ENCODE data around the gene MOSPD2. TPM values are rescaled to one million over a fixed set of nuclear protein-coding genes. Genes with fewer than 3 reads are reported as not detected.
A peak's percentile ranks its signal among the peaks of the same experiment; 100 is the strongest.

Gene MOSPD2
- total RNA-seq (9.0 TPM), polyA plus RNA-seq (10 to 100 TPM in 1 of 4 donors, 1 to 10 TPM in 3; 5.5 to 10.8 (median 7.9) TPM)

- no peaks in the 10 kb centered on the region for H3K36me3 ChIP-seq (ENCODE audit: control insufficient read depth, insufficient read depth, low read length)
- peak within 1 kb of the TSS; percentile 87 to 95 (median 93) for H3K4me3 Mint-ChIP-seq
- H3K9me3 Mint-ChIP-seq = no peaks in the 10 kb centered on the region
- H3K36me3 Mint-ChIP-seq = no peaks in the 10 kb centered on the region
- H3K4me3 ChIP-seq (ENCODE audit: low read depth, low read length) = peak within 1 kb of the TSS; percentile 87
- peak within 1 kb of the TSS; percentile 85 for H3K27ac ChIP-seq (ENCODE audit: insufficient read depth, low read length, poor library complexity, severe bottlenecking)
- DNase-seq (peak; percentile 91 to 96 (median 93)), ATAC-seq (ENCODE audit: low read depth in 2 of 2) (peak; percentile 93 to 95)
- no peaks in the 10 kb centered on the region for H3K9me3 ChIP-seq (ENCODE audit: control insufficient read depth in 2 of 2, low read length in 2 of 2)
- peaks cover 14% of the 10 kb centered on the region for H3K4me1 ChIP-seq (ENCODE audit: control insufficient read depth, insufficient read depth, low read length, poor library complexity, severe bottlenecking)
- no peaks in the 10 kb centered on the region for H3K27me3 Mint-ChIP-seq
- peak within 1 kb of the TSS; percentile 63 to 91 (median 83) for H3K27ac Mint-ChIP-seq
- peaks cover 10 to 21% (median 13%) of the 10 kb centered on the region in 4 donors for H3K4me1 Mint-ChIP-seq
- no peaks in the 10 kb centered on the region for H3K27me3 ChIP-seq (ENCODE audit: control insufficient read depth, insufficient read depth, low read length)
These were observed at the start of gene MOSPD2, which contains the start of gene FANCB for GRCh38 chrX:14872851-14873675. MOSPD2 (plus strand) TSS chrX:14873421; CDS start chrX:14873529, 108 bp downstream. FANCB (minus strand) TSS chrX:14873069; CDS start chrX:14865510, 7,559 bp downstream.

- Histone ChIP-seq H3K27me3 (ENCODE audit: control insufficient read depth, insufficient read depth, low read length) (no peaks in the 10 kb centered on the region), H3K4me1 (ENCODE audit: control insufficient read depth, insufficient read depth, low read length, poor library complexity, severe bottlenecking) (no peaks in the 10 kb centered on the region), H3K9me3 (ENCODE audit: control insufficient read depth in 2 of 2, low read length in 2 of 2) (no peaks in the 10 kb centered on the region), H3K27ac (ENCODE audit: insufficient read depth, low read length, poor library complexity, severe bottlenecking) (no peak overlapping the region), H3K4me3 (ENCODE audit: low read depth, low read length) (no peak overlapping the region), H3K36me3 (ENCODE audit: control insufficient read depth, insufficient read depth, low read length) (no peaks in the 10 kb centered on the region)
- no peak overlapping the region for H3K27ac Mint-ChIP-seq
- H3K36me3 Mint-ChIP-seq = no peaks in the 10 kb centered on the region
- H3K4me1 Mint-ChIP-seq = no peaks in the 10 kb centered on the region
- H3K27me3 Mint-ChIP-seq = peaks cover 6% of the 10 kb centered on the region
- H3K9me3 Mint-ChIP-seq = peaks cover 0 to 5% (median 2%) of the 10 kb centered on the region in 7 donors
- no peak for DNase-seq
- ATAC-seq (ENCODE audit: low read depth in 2 of 2) = no peak
- no peak overlapping the region for H3K4me3 Mint-ChIP-seq
These were observed 47.4 kb upstream of the MOSPD2 start for GRCh38 chrX:14825851-14826250.

GRCh38 chrX:14826319-14826718 is 46.9 kb upstream of the MOSPD2 start:
- Histone ChIP-seq H3K9me3 (ENCODE audit: control insufficient read depth in 2 of 2, low read length in 2 of 2) (no peaks in the 10 kb centered on the region), H3K27me3 (ENCODE audit: control insufficient read depth, insufficient read depth, low read length) (no peaks in the 10 kb centered on the region), H3K4me3 (ENCODE audit: low read depth, low read length) (no peak overlapping the region), H3K36me3 (ENCODE audit: control insufficient read depth, insufficient read depth, low read length) (no peaks in the 10 kb centered on the region), H3K4me1 (ENCODE audit: control insufficient read depth, insufficient read depth, low read length, poor library complexity, severe bottlenecking) (no peaks in the 10 kb centered on the region), H3K27ac (ENCODE audit: insufficient read depth, low read length, poor library complexity, severe bottlenecking) (no peak overlapping the region)
- Mint-ChIP-seq H3K4me1 (no peaks in the 10 kb centered on the region), H3K27me3 (peaks cover 6% of the 10 kb centered on the region), H3K36me3 (no peaks in the 10 kb centered on the region), H3K9me3 (peaks cover 0 to 5% (median 2%) of the 10 kb centered on the region in 7 donors), H3K27ac (peak overlapping the region in 1 of 3 donors; percentile 43), H3K4me3 (no peak overlapping the region)
- ATAC-seq (ENCODE audit: low read depth in 2 of 2) (no peak), DNase-seq (no peak)

DNA sequence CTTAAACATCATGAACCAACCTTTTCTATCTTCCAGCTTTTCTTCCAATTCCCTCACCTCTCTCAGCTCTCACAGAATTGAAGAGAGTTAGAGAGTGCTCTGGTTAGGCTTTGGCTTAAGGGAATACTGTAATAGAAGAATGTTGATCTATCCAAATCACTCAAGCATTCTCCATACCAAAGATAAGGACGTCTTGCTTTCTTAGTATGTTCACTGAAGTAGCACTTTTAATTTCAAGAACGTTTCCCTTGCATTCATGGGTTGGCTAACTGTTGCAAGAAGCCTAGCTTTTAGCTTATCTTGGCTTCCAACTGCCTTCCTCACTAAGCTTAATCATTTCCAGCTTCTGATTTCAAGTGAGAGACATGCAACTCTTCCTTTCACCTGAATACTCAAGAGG is 43.6 kb upstream of the MOSPD2 start:
- no peaks in the 10 kb centered on the region for H3K9me3 ChIP-seq (ENCODE audit: control insufficient read depth in 2 of 2, low read length in 2 of 2)
- ATAC-seq (ENCODE audit: low read depth in 2 of 2) (no peak), DNase-seq (no peak)
- no peaks in the 10 kb centered on the region for H3K4me1 ChIP-seq (ENCODE audit: control insufficient read depth, insufficient read depth, low read length, poor library complexity, severe bottlenecking)
- no peak overlapping the region for H3K4me3 Mint-ChIP-seq
- H3K4me3 ChIP-seq (ENCODE audit: low read depth, low read length) = no peak overlapping the region
- H3K4me1 Mint-ChIP-seq = no peaks in the 10 kb centered on the region
- peaks cover 6% of the 10 kb centered on the region for H3K27me3 Mint-ChIP-seq
- H3K36me3 Mint-ChIP-seq = no peaks in the 10 kb centered on the region
- no peaks in the 10 kb centered on the region for H3K36me3 ChIP-seq (ENCODE audit: control insufficient read depth, insufficient read depth, low read length)
- peaks cover 0 to 5% (median 3%) of the 10 kb centered on the region in 7 donors for H3K9me3 Mint-ChIP-seq
- H3K27ac ChIP-seq (ENCODE audit: insufficient read depth, low read length, poor library complexity, severe bottlenecking) = no peak overlapping the region
- H3K27ac Mint-ChIP-seq = no peak overlapping the region
- no peaks in the 10 kb centered on the region for H3K27me3 ChIP-seq (ENCODE audit: control insufficient read depth, insufficient read depth, low read length)

DNA sequence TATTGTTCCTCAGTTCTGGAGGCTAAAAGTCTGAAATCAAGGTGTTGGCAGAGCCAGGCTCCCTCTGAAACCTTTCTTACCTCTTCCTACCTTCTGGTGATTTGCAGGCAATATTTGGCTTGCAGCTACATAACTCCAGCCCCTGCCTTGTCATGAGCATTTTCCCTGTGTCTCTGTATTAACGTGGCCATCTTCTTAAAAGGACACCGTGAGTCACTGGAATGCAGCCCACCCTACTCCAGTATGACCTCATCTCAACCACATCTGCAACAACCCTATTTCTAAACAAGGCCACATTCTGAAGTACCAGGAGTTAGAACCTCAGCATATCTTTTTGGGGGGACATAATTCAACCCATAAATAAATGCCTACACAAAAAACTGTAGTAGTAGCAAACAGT is 41.1 kb upstream of the MOSPD2 start:
- Histone ChIP-seq H3K27ac (ENCODE audit: insufficient read depth, low read length, poor library complexity, severe bottlenecking) (no peak overlapping the region), H3K27me3 (ENCODE audit: control insufficient read depth, insufficient read depth, low read length) (no peaks in the 10 kb centered on the region), H3K4me1 (ENCODE audit: control insufficient read depth, insufficient read depth, low read length, poor library complexity, severe bottlenecking) (no peaks in the 10 kb centered on the region), H3K9me3 (ENCODE audit: control insufficient read depth in 2 of 2, low read length in 2 of 2) (no peaks in the 10 kb centered on the region), H3K4me3 (ENCODE audit: low read depth, low read length) (no peak overlapping the region), H3K36me3 (ENCODE audit: control insufficient read depth, insufficient read depth, low read length) (no peaks in the 10 kb centered on the region)
- ATAC-seq (ENCODE audit: low read depth in 2 of 2) = no peak
- H3K36me3 Mint-ChIP-seq = peaks cover 4% of the 10 kb centered on the region
- H3K9me3 Mint-ChIP-seq = peaks cover 0 to 3% (median 1%) of the 10 kb centered on the region in 7 donors
- no peak for DNase-seq
- no peak overlapping the region for H3K4me3 Mint-ChIP-seq
- no peaks in the 10 kb centered on the region for H3K27me3 Mint-ChIP-seq
- no peak overlapping the region for H3K27ac Mint-ChIP-seq
- H3K4me1 Mint-ChIP-seq = no peaks in the 10 kb centered on the region

DNA sequence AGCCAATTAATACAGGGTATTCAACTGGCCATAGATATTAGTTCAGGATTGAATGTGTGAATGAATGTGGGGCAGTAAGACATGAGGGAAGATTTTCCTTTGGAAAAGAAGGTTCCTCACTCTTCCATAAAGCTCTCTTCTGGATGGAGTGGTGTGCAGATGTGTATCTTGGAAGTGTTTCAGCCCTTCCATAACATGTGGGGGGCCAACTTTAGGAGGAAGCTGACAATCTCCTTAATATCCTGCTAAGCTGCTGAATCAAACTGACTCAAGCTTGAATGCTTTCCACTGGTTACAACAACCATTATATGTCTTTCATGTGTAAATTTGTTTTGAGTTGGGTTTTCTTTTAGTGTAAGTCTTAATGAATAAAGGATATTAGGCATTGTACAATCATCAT is 40.6 kb upstream of the MOSPD2 start:
- no peaks in the 10 kb centered on the region for H3K4me1 Mint-ChIP-seq
- ATAC-seq (ENCODE audit: low read depth in 2 of 2) = no peak

DNA sequence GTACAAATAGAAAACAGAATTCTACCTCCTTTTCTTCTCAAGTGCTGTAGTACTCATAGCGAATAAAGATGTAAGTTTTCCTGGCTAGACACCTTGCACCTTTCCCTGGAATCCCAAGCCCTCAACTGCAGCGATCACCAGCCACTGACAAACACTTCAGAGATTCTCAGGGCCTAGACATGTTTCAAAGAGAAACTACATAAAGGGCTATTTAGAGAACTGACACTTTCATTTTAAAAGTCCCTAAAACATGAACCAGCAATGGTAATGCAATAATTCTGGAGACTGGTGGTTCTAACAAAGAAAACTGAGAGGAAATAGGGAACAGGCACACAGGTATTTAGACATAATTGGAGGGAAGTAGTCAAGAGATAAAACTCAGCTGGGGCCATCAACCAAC is 36.1 kb upstream of the MOSPD2 start:
- no peaks in the 10 kb centered on the region for H3K27me3 Mint-ChIP-seq

More for the DNA sequence above, 40.6 kb upstream of the MOSPD2 start:
- H3K9me3 Mint-ChIP-seq = peaks cover 0 to 3% (median 1%) of the 10 kb centered on the region in 7 donors
- no peak overlapping the region for H3K4me3 Mint-ChIP-seq
- no peaks in the 10 kb centered on the region for H3K4me1 ChIP-seq (ENCODE audit: control insufficient read depth, insufficient read depth, low read length, poor library complexity, severe bottlenecking)
- no peak for DNase-seq
- H3K9me3 ChIP-seq (ENCODE audit: control insufficient read depth in 2 of 2, low read length in 2 of 2) = no peaks in the 10 kb centered on the region
- H3K36me3 ChIP-seq (ENCODE audit: control insufficient read depth, insufficient read depth, low read length) = no peaks in the 10 kb centered on the region
- H3K27me3 Mint-ChIP-seq = no peaks in the 10 kb centered on the region
- no peak overlapping the region for H3K4me3 ChIP-seq (ENCODE audit: low read depth, low read length)
- no peak overlapping the region for H3K27ac Mint-ChIP-seq
- no peak overlapping the region for H3K27ac ChIP-seq (ENCODE audit: insufficient read depth, low read length, poor library complexity, severe bottlenecking)
- peaks cover 4% of the 10 kb centered on the region for H3K36me3 Mint-ChIP-seq
- no peaks in the 10 kb centered on the region for H3K27me3 ChIP-seq (ENCODE audit: control insufficient read depth, insufficient read depth, low read length)

GRCh38 chrX:14843666-14844065 is 29.6 kb upstream of the MOSPD2 start:
- H3K4me1 ChIP-seq (ENCODE audit: control insufficient read depth, insufficient read depth, low read length, poor library complexity, severe bottlenecking) = no peaks in the 10 kb centered on the region
- ATAC-seq (ENCODE audit: low read depth in 2 of 2) (no peak), DNase-seq (no peak)
- Mint-ChIP-seq H3K4me3 (no peak overlapping the region), H3K27me3 (no peaks in the 10 kb centered on the region), H3K36me3 (peaks cover 4% of the 10 kb centered on the region), H3K27ac (no peak overlapping the region), H3K9me3 (no peaks in the 10 kb centered on the region), H3K4me1 (peaks cover 0 to 6% (median 0%) of the 10 kb centered on the region in 4 donors)
- H3K27me3 ChIP-seq (ENCODE audit: control insufficient read depth, insufficient read depth, low read length) = no peaks in the 10 kb centered on the region
- H3K4me3 ChIP-seq (ENCODE audit: low read depth, low read length) = no peak overlapping the region
- no peaks in the 10 kb centered on the region for H3K9me3 ChIP-seq (ENCODE audit: control insufficient read depth in 2 of 2, low read length in 2 of 2)
- no peaks in the 10 kb centered on the region for H3K36me3 ChIP-seq (ENCODE audit: control insufficient read depth, insufficient read depth, low read length)
- no peak overlapping the region for H3K27ac ChIP-seq (ENCODE audit: insufficient read depth, low read length, poor library complexity, severe bottlenecking)

More for the DNA sequence above, 36.1 kb upstream of the MOSPD2 start:
- no peak overlapping the region for H3K27ac ChIP-seq (ENCODE audit: insufficient read depth, low read length, poor library complexity, severe bottlenecking)
- no peak for DNase-seq
- H3K4me1 ChIP-seq (ENCODE audit: control insufficient read depth, insufficient read depth, low read length, poor library complexity, severe bottlenecking) = no peaks in the 10 kb centered on the region
- no peak overlapping the region for H3K27ac Mint-ChIP-seq
- no peak for ATAC-seq (ENCODE audit: low read depth in 2 of 2)
- H3K4me3 ChIP-seq (ENCODE audit: low read depth, low read length) = no peak overlapping the region
- no peak overlapping the region for H3K4me3 Mint-ChIP-seq
- no peaks in the 10 kb centered on the region for H3K4me1 Mint-ChIP-seq
- H3K36me3 ChIP-seq (ENCODE audit: control insufficient read depth, insufficient read depth, low read length) = no peaks in the 10 kb centered on the region
- H3K9me3 Mint-ChIP-seq = no peaks in the 10 kb centered on the region
- H3K36me3 Mint-ChIP-seq = peaks cover 7% of the 10 kb centered on the region
- no peaks in the 10 kb centered on the region for H3K27me3 ChIP-seq (ENCODE audit: control insufficient read depth, insufficient read depth, low read length)
- H3K9me3 ChIP-seq (ENCODE audit: control insufficient read depth in 2 of 2, low read length in 2 of 2) = no peaks in the 10 kb centered on the region
